HepG2 (cell line): ENCODE data around the gene SH2D2A. TPM values are rescaled to one million over a fixed set of nuclear protein-coding genes. Genes with fewer than 3 reads are reported as not detected.

ENCODE experiments used
- ATAC-seq: fragments of 200-7000 bp; cut with Tn5 transposase; 3 replicates; pipeline ENCODE4 v1.9.1; 2020; ENCODE audit warnings: mild to moderate bottlenecking, moderate library complexity
- BruUV-seq: library from RNA; stranded (reverse); fragments of 400-500 nt; replicated peaks from 2 replicates; lab custom pipeline; 2021; lab: Mats Ljungman, UMichigan
- CTCF ChIA-PET: fragments of 300-600 bp; formaldehyde crosslinking; extraction: SDS; loops from one replicate; lab custom pipeline; 2021; ENCODE audit warnings: low total read pairs, inconsistent platforms, low intra/inter-chr PET ratio; lab: Yijun Ruan, JAX
- POLR2A ChIA-PET: fragments of 350-600 bp; sonication (Branson Sonifier 250); formaldehyde crosslinking; loops from one replicate; lab custom pipeline; 2020; ENCODE audit warnings: antibody characterized with exemption, inconsistent platforms; lab: Yijun Ruan, JAX
- DNase-seq: peaks from one replicate; pipeline ENCODE4 v3.0.0-alpha.2; 2015; ENCODE audit warnings: low spot score
- FAIRE-seq: peaks from 3 replicates; lab custom pipeline; 2011; peaks lifted over from hg19 to GRCh38; lab: Jason Lieb, UNC
- H2AFZ ChIP-seq: one replicate; pipeline ENCODE4 v1.6.1; 2011; ENCODE audit warnings: low read length, inconsistent platforms
- H3K27ac ChIP-seq: fragments of 300-600 bp; 3 replicates; pipeline ENCODE4 v1.8.0; 2011; ENCODE audit warnings: mixed run types, mild to moderate bottlenecking, mixed read lengths, low read length, inconsistent platforms; ENCODE audit not compliant: insufficient read depth; ENCODE audit errors: extremely low read length
- H3K27me3 ChIP-seq, 2 experiments: fragments of 200-600 bp in 1 of 2; 2 replicates in 1 of 2; 3 replicates in 1 of 2; pipeline versions ENCODE4 v1.6.0 to v1.8.0; 2011; ENCODE audit warnings: low read length in 2 of 2, mild to moderate bottlenecking in 2 of 2, moderate library complexity in 2 of 2, inconsistent platforms in 1 of 2; ENCODE audit not compliant: insufficient read depth in 2 of 2, control insufficient read depth in 1 of 2
- H3K36me3 ChIP-seq, 2 experiments: fragments of 200-600 bp in 1 of 2; replicated peaks in 1 of 2; 2 replicates in 1 of 2; 3 replicates in 1 of 2; pipeline versions ENCODE4 v1.5.1 to v1.8.0; 2011; ENCODE audit warnings: low read length in 2 of 2, inconsistent platforms in 1 of 2; ENCODE audit not compliant: insufficient read depth in 2 of 2, control insufficient read depth in 1 of 2
- H3K4me1 ChIP-seq: 2 replicates; pipeline ENCODE4 v1.5.1; 2012; ENCODE audit warnings: low read length, inconsistent platforms; ENCODE audit not compliant: insufficient read depth
- H3K4me2 ChIP-seq: 2 replicates; pipeline ENCODE4 v1.6.0; 2011; ENCODE audit warnings: low read depth, low read length, inconsistent platforms
- H3K4me3 ChIP-seq, 3 experiments: fragments of 200-600 bp in 1 of 3; sonication (generic), shearing (Covaris generic) in 1 of 3; replicated peaks in 1 of 3; 2 replicates each; pipeline ENCODE4 v1.5.1; 2011 to 2016; ENCODE audit warnings: low read length in 3 of 3, inconsistent platforms in 2 of 3, low read depth in 2 of 3, mild to moderate bottlenecking in 2 of 3, control low read depth in 1 of 3, mixed read lengths in 1 of 3; ENCODE audit not compliant: insufficient read depth in 1 of 3
- H3K79me2 ChIP-seq: one replicate; pipeline ENCODE4 v1.6.1; 2011; ENCODE audit warnings: low read length, inconsistent platforms; ENCODE audit not compliant: insufficient read depth
- H3K9ac ChIP-seq: 2 replicates; pipeline ENCODE4 v1.6.0; 2011; ENCODE audit warnings: mild to moderate bottlenecking, low read depth, low read length, inconsistent platforms; ENCODE audit not compliant: insufficient read depth
- H3K9me3 ChIP-seq: 2 replicates; pipeline ENCODE4 v1.5.1; 2012; ENCODE audit warnings: mild to moderate bottlenecking, low read length
- H4K20me1 ChIP-seq: 2 replicates; pipeline ENCODE4 v1.6.0; 2011; ENCODE audit warnings: inconsistent platforms, mild to moderate bottlenecking, low read length, moderate library complexity; ENCODE audit not compliant: insufficient read depth
- HIVEP1 ChIP-seq: sonication (generic); formaldehyde crosslinking; IDR thresholded peaks from 2 replicates; pipeline ENCODE4 v1.4.0; 2020; ENCODE audit warnings: mild to moderate bottlenecking, missing genetic modification reagents
- KAT8 ChIP-seq: IDR thresholded peaks from 2 replicates; pipeline ENCODE4 v1.6.1; 2016; ENCODE audit warnings: missing genetic modification reagents, missing compliant biosample characterization
- MEIS1 ChIP-seq: sonication (generic); formaldehyde crosslinking; IDR thresholded peaks from 2 replicates; pipeline ENCODE4 v1.9.0; 2021; ENCODE audit warnings: mild to moderate bottlenecking, missing genetic modification reagents, moderate library complexity, borderline replicate concordance
- NCOA5 ChIP-seq: sonication (generic); formaldehyde crosslinking; IDR thresholded peaks from 2 replicates; pipeline ENCODE4 v1.4.0; 2020; ENCODE audit warnings: missing genetic modification reagents
- NKX3-1 ChIP-seq: sonication (generic); formaldehyde crosslinking; IDR thresholded peaks from 2 replicates; pipeline ENCODE4 v1.5.0; 2020; ENCODE audit warnings: missing genetic modification reagents
- PHF20 ChIP-seq: sonication (generic); formaldehyde crosslinking; IDR thresholded peaks from 2 replicates; pipeline ENCODE4 v1.5.0; 2020; ENCODE audit warnings: mild to moderate bottlenecking, missing genetic modification reagents
- REPIN1 ChIP-seq: sonication (generic); formaldehyde crosslinking; IDR thresholded peaks from 2 replicates; pipeline ENCODE4 v1.8.0; 2022; ENCODE audit warnings: missing genetic modification reagents, low read depth, mild to moderate bottlenecking, borderline replicate concordance
- SMAD9 ChIP-seq: sonication (generic); formaldehyde crosslinking; IDR thresholded peaks from 2 replicates; pipeline ENCODE4 v1.5.1; 2020; ENCODE audit warnings: mild to moderate bottlenecking, missing genetic modification reagents
- TCF12 ChIP-seq, 2 experiments: fragments of 450-650 bp in 1 of 2; sonication (generic) in 1 of 2; formaldehyde crosslinking in 1 of 2; IDR thresholded peaks; 2 replicates each; pipeline versions ENCODE4 v1.6.1 to v1.8.0; 2017 to 2022; ENCODE audit warnings: antibody characterized with exemption in 1 of 2, mild to moderate bottlenecking in 1 of 2, missing genetic modification reagents in 1 of 2, moderate library complexity in 1 of 2
- THYN1 ChIP-seq: sonication (generic); formaldehyde crosslinking; IDR thresholded peaks from 2 replicates; pipeline ENCODE4 v1.8.1; 2023; ENCODE audit warnings: low read depth, mild to moderate bottlenecking, moderate library complexity, missing genetic modification reagents, borderline replicate concordance
- ZNF10 ChIP-seq: sonication (generic); formaldehyde crosslinking; IDR thresholded peaks from 2 replicates; pipeline ENCODE4 v1.4.0; 2020; ENCODE audit warnings: mild to moderate bottlenecking, low read depth, missing genetic modification reagents, borderline replicate concordance
- ZNF34 ChIP-seq: sonication (generic); formaldehyde crosslinking; IDR thresholded peaks from 2 replicates; pipeline ENCODE4 v1.4.0; 2020; ENCODE audit warnings: mild to moderate bottlenecking, missing genetic modification reagents, borderline replicate concordance
- ZNF777 ChIP-seq: sonication (generic); formaldehyde crosslinking; IDR thresholded peaks from 2 replicates; pipeline ENCODE4 v1.4.0; 2020; ENCODE audit warnings: missing genetic modification reagents
- WGBS: methylation state at CpG from one replicate; pipeline ENCODE4 v1.1.6; 2017; ENCODE audit warnings: low lambda C conversion rate; 5-methylcytosine and 5-hydroxymethylcytosine counted together
- in situ Hi-C: cut with HindIII; loops from 2 replicates; pipeline ENCODE4 v1.10.0; 2017; ENCODE audit warnings: low pct_unique_long_range_greater_than_20kb; ENCODE audit not compliant: extremely low pct_ligation_motif_present
- intact Hi-C: fragments of 100-400 bp; cut with micrococcal nuclease; formaldehyde crosslinking; loops from one replicate; pipeline ENCODE4 v1.10.0; 2022; ENCODE audit not compliant: unreplicated experiment
- polyA plus RNA-seq, 8 experiments: library from polyadenylated mRNA; depleted of rRNA in 3 of 8; stranded (reverse) in 7 of 8; unstranded in 1 of 8; fragments of >200 nt; fragmentation: Illumina TruSeq in 4 of 8; extraction: Trizol in 4 of 8; gene quantifications; 2 replicates each; pipeline versions ENCODE4 v1.2.1 to v1.2.3, GENCODE V29; 2011 to 2016; ENCODE audit warnings: low read depth in 4 of 8, missing spikeins in 1 of 8, mixed read lengths in 1 of 8; ENCODE audit not compliant: insufficient read depth in 1 of 8
- total RNA-seq, 5 experiments: library from RNA; depleted of rRNA; stranded (reverse); fragments of >200 nt; fragmentation: Illumina TruSeq; extraction: Trizol; gene quantifications; 2 replicates each; pipeline ENCODE4 v1.2.3, GENCODE V29; 2016; ENCODE audit warnings: low read depth in 1 of 5
- TF ChIP-seq, protein P1 (sequence below): sonication (generic); formaldehyde crosslinking; IDR thresholded peaks from 2 replicates; pipeline ENCODE4 v1.5.0; 2020; ENCODE audit warnings: missing genetic modification reagents
- TF ChIP-seq, protein P2 (sequence below): sonication (generic); formaldehyde crosslinking; IDR thresholded peaks from 2 replicates; pipeline ENCODE4 v1.4.0; 2020; ENCODE audit warnings: mild to moderate bottlenecking, missing genetic modification reagents
- TF ChIP-seq, protein P3 (sequence below): IDR thresholded peaks from 2 replicates; pipeline ENCODE4 v1.6.1; 2018; ENCODE audit warnings: missing genetic modification reagents, mild to moderate bottlenecking, missing compliant biosample characterization
- TF ChIP-seq, protein P4 (sequence below): sonication (generic); formaldehyde crosslinking; IDR thresholded peaks from 2 replicates; pipeline ENCODE4 v1.8.0; 2022; ENCODE audit warnings: missing genetic modification reagents, mild to moderate bottlenecking, inconsistent platforms, borderline replicate concordance
- TF ChIP-seq, protein P5 (sequence below): sonication (generic); formaldehyde crosslinking; IDR thresholded peaks from 2 replicates; pipeline ENCODE4 v1.4.0; 2020; ENCODE audit warnings: missing genetic modification reagents
- TF ChIP-seq, protein P6 (sequence below): sonication (generic); formaldehyde crosslinking; conservative IDR thresholded peaks from 2 replicates; pipeline ENCODE4 v1.4.0; 2020; ENCODE audit warnings: missing genetic modification reagents

The SH2D2A gene
- total and polyA plus RNA-seq, 2 of the 13 experiments (the other 11 are each of a cell fraction or from before 2014, with no cell fraction given), result 0.57 to 0.73 TPM

DNA sequence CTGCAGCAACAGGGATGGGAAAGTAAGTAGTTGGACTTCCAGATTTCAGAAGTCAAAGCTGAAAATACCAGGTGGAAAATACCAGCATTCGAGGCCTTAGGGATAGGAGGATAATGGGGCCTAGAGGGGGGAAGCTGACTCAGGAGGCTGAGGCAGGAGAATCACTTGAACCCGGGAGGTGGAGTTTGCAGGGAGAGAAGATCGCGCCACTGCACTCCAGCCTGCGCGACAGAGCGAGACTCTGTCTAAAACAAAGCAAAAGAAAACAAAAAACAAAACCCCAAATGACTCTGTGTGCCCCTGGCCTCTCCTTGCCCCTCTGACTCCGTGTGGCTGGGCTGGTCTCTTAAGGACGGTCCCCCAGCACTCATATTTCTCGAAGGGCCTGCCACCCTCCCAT, 3.4 kb downstream of the SH2D2A start:
- FAIRE-seq (no peak), ATAC-seq (peak; percentile 2; the same call in 1 of the 3 replicates), DNase-seq (no peak)
- ChIA-PET CTCF (no interaction called here), POLR2A (interaction anchor here (1.3 to 1.7 kb wide), 3 partner anchors 12 to 85 kb away, joined by 3 to 6 read pairs (median 4); partner anchors contain the start of genes ISG20L2 and METTL25B)
- Histone ChIP-seq H4K20me1 (no peaks in the 10 kb centered on the region), H3K4me1 (peaks cover 33% of the 10 kb centered on the region), H3K79me2 (no peaks in the 10 kb centered on the region), H3K4me2 (peak overlapping the region; percentile 85), H3K4me3 (peak overlapping the region; percentile 42 to 71 (median 54); a peak in 5 of 6 replicates), H3K9ac (peak overlapping the region; percentile 44), H3K36me3 (no peaks in the 10 kb centered on the region), H3K27ac (no peak overlapping the region), H3K27me3 (peaks cover 9 to 27% of the 10 kb centered on the region in 2 experiments; a peak in 4 of 5 replicates), H2AFZ (no peak overlapping the region), H3K9me3 (no peaks in the 10 kb centered on the region)
- in situ Hi-C loops (no loop called here), intact Hi-C loops (no loop called here)
- TSS peak; percentile 71 for BruUV-seq
- WGBS, result 12% methylated on average over 10 of the region's 10 CpGs
- TF ChIP-seq, protein P1, sequence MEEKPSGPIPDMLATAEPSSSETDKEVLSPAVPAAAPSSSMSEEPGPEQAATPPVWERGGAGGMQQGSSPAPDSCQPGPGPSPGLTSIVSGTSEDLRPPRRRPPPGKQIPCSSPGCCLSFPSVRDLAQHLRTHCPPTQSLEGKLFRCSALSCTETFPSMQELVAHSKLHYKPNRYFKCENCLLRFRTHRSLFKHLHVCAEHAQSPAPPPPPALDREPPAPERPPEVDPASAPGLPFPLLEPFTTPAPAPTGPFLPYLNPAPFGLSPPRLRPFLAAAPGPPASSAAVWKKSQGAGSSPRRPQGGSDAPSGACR (CRISPR knock-in tag), result no peak
- TF ChIP-seq ZNF777 (CRISPR knock-in tag) (no peak), MEIS1 (CRISPR knock-in tag) (no peak), NKX3-1 (CRISPR knock-in tag) (no peak), NCOA5 (CRISPR knock-in tag) (no peak), ZNF10 (CRISPR knock-in tag) (no peak), TCF12 (IDR thresholded peaks at IDR 0.05) (no peak), TCF12 (CRISPR knock-in tag; IDR thresholded peaks at IDR 0.05) (no peak), HIVEP1 (CRISPR knock-in tag) (no peak), SMAD9 (no peak), REPIN1 (CRISPR knock-in tag) (no peak), ZNF34 (CRISPR knock-in tag) (no peak), PHF20 (no peak), KAT8 (no peak), THYN1 (no peak)
- TF ChIP-seq, protein P2, sequence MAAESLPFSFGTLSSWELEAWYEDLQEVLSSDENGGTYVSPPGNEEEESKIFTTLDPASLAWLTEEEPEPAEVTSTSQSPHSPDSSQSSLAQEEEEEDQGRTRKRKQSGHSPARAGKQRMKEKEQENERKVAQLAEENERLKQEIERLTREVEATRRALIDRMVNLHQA (CRISPR knock-in tag), result no peak
- TF ChIP-seq, protein P3, sequence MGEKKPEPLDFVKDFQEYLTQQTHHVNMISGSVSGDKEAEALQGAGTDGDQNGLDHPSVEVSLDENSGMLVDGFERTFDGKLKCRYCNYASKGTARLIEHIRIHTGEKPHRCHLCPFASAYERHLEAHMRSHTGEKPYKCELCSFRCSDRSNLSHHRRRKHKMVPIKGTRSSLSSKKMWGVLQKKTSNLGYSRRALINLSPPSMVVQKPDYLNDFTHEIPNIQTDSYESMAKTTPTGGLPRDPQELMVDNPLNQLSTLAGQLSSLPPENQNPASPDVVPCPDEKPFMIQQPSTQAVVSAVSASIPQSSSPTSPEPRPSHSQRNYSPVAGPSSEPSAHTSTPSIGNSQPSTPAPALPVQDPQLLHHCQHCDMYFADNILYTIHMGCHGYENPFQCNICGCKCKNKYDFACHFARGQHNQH (CRISPR knock-in tag), result no peak
- TF ChIP-seq, protein P4, sequence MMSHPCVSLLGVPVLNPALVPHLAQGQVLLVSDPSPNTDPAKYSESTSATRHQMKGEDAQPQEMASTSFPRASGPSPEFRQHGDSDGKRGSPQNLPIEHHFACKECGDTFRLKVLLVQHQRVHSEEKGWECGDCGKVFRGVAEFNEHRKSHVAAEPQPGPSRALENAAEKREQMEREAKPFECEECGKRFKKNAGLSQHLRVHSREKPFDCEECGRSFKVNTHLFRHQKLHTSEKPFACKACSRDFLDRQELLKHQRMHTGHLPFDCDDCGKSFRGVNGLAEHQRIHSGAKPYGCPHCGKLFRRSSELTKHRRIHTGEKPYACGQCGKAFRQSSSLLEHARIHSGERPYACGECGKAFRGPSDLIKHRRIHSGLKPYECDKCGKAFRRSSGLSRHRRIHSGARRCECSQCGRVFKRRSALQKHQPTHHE (CRISPR knock-in tag), result no peak
- TF ChIP-seq, protein P5, sequence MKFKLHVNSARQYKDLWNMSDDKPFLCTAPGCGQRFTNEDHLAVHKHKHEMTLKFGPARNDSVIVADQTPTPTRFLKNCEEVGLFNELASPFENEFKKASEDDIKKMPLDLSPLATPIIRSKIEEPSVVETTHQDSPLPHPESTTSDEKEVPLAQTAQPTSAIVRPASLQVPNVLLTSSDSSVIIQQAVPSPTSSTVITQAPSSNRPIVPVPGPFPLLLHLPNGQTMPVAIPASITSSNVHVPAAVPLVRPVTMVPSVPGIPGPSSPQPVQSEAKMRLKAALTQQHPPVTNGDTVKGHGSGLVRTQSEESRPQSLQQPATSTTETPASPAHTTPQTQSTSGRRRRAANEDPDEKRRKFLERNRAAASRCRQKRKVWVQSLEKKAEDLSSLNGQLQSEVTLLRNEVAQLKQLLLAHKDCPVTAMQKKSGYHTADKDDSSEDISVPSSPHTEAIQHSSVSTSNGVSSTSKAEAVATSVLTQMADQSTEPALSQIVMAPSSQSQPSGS (CRISPR knock-in tag), result no peak
- TF ChIP-seq, protein P6, sequence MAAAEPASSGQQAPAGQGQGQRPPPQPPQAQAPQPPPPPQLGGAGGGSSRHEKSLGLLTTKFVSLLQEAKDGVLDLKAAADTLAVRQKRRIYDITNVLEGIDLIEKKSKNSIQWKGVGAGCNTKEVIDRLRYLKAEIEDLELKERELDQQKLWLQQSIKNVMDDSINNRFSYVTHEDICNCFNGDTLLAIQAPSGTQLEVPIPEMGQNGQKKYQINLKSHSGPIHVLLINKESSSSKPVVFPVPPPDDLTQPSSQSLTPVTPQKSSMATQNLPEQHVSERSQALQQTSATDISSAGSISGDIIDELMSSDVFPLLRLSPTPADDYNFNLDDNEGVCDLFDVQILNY (CRISPR knock-in tag), result no peak
